Measurements from ENCODE around the gene TSPO. TPM values are rescaled to one million over a fixed set of nuclear protein-coding genes. Genes with fewer than 3 reads are reported as not detected.

TSPO gene
- total and polyA plus RNA-seq, 2 of the 8 experiments (the other 6 are each of a cell fraction or from before 2014, with no cell fraction given) = 19.9 to 51.5 TPM

GRCh38 chr22:43155789-43156188 is 4.4 kb downstream of the TSPO start:
- Histone ChIP-seq H3K4me3 (ENCODE audit: extremely low read depth in 1 of 4, insufficient read depth in 2 of 4, low read depth in 3 of 4, low read length in 4 of 4) (no peak overlapping the region), H3K14ac (ENCODE audit: insufficient read length) (no peak overlapping the region), H3K4ac (replicated peaks; ENCODE audit: insufficient read length, low read depth, low read length) (no peak overlapping the region), H3K27ac (ENCODE audit: low read depth, low read length) (no peak overlapping the region), H3K4me1 (replicated peaks in 1 of 4; ENCODE audit: control insufficient read depth in 3 of 4, insufficient read depth in 4 of 4, low read length in 3 of 4) (peaks cover 0 to 19% (median 16%) of the 10 kb centered on the region in 4 experiments; a peak in 6 of 7 replicates), H4K5ac (ENCODE audit: insufficient read length, low read depth, low read length) (no peak overlapping the region), H3K79me2 (ENCODE audit: control insufficient read depth in 1 of 2, insufficient read depth in 2 of 2, low read length in 2 of 2) (no peaks in the 10 kb centered on the region), H2BK5ac (ENCODE audit: low read depth, low read length) (no peak overlapping the region), H3K56ac (replicated peaks; ENCODE audit: insufficient read length, low read depth, low read length) (no peak overlapping the region), H2AK5ac (ENCODE audit: low read depth, low read length) (0 out of 2 replicates have a peak overlapping the region, but pooled peaks have one; percentile 24), H3K79me1 (ENCODE audit: low read depth, low read length) (no peaks in the 10 kb centered on the region), H2AFZ (ENCODE audit: low read length) (no peak overlapping the region), H3K9me3 (ENCODE audit: insufficient read depth in 2 of 2, low read depth in 1 of 2, low read length in 1 of 2) (no peaks in the 10 kb centered on the region), H3K27me3 (replicated peaks in 1 of 4; ENCODE audit: control insufficient read depth in 3 of 4, extremely low read depth in 1 of 4, insufficient read depth in 3 of 4, low read length in 3 of 4) (peaks cover 1 to 17% (median 10%) of the 10 kb centered on the region in 4 experiments; a peak in 5 of 7 replicates), H2BK15ac (ENCODE audit: low read length) (no peak overlapping the region), H3K36me3 (ENCODE audit: control insufficient read depth in 2 of 4, insufficient read depth in 4 of 4, low read length in 3 of 4) (no peaks in the 10 kb centered on the region), H3K9ac (replicated peaks in 1 of 4; ENCODE audit: extremely low read depth in 1 of 4, low read depth in 3 of 4, low read length in 3 of 4) (no peak overlapping the region), H4K20me1 (replicated peaks in 1 of 2; ENCODE audit: control insufficient read depth in 1 of 2, insufficient read depth in 2 of 2, low read length in 2 of 2) (peaks cover 0 to 2% of the 10 kb centered on the region in 2 experiments), H3K18ac (ENCODE audit: extremely low read depth, low read length) (no peak overlapping the region), H4K8ac (ENCODE audit: extremely low read depth, insufficient read depth, low read length) (no peak overlapping the region), H3K4me2 (ENCODE audit: insufficient read depth in 1 of 2, low read depth in 2 of 2, low read length in 2 of 2) (no peak overlapping the region), H3K23me2 (ENCODE audit: low read depth, low read length) (peaks cover 13% of the 10 kb centered on the region; the same call in 1 of the 2 replicates), H3K23ac (ENCODE audit: insufficient read length) (no peak overlapping the region), H2BK12ac (ENCODE audit: low read depth, low read length) (no peak overlapping the region), H4K91ac (replicated peaks; ENCODE audit: insufficient read length, low read length) (no peak overlapping the region), H2BK120ac (replicated peaks; ENCODE audit: low read depth, low read length) (no peak overlapping the region), H2BK20ac (ENCODE audit: low read length) (no peak overlapping the region)
- ChIA-PET POLR2A (ENCODE audit: partially characterized antibody) (interaction anchor here (1.3 kb wide), 1 partner anchor 10 kb away, joined by 4 read pairs; no protein-coding TSS in a partner anchor), CTCF (ENCODE audit: partially characterized antibody) (interaction anchor here (0.6 to 1.5 kb wide), 3 partner anchors 8 to 32 kb away, joined by 3 to 4 read pairs (median 3); no protein-coding TSS in a partner anchor)
- WGBS, 2 experiments (ENCODE audit: extremely low coverage in 1 of 2, insufficient coverage in 1 of 2, insufficient read length in 1 of 2, insufficient replicate concordance in 2 of 2, low coverage in 1 of 2, low lambda C conversion rate in 2 of 2, missing lambda C conversion rate in 1 of 2) = 83% methylated on average over 5 of the region's 5 CpGs; no CpG with 5 or more reads in 1 of the 2 experiments
- no peak for DNase-seq (ENCODE audit: low read depth in 1 of 2, low spot score in 2 of 2)
- TF ChIP-seq BACH1 (IDR thresholded peaks at IDR 0.05; ENCODE audit: low read length) (0 out of 2 replicates have a peak, but pooled peaks have one; percentile 12), GABPA (IDR thresholded peaks at IDR 0.05; ENCODE audit: borderline replicate concordance, insufficient read depth, low read length) (no peak)
- no peak for FAIRE-seq

Data from H1 (cell line).